ENCODE results near the gene CASTOR2. TPM values are rescaled to one million over a fixed set of nuclear protein-coding genes. Genes with fewer than 3 reads are reported as not detected.

Gene CASTOR2
- total RNA-seq, 1 experiment from 2014 or later = 41.1 TPM

GRCh38 chr7:75055830-75056772, 91.6 kb downstream of the CASTOR2 start:
- no TSS peak for BruUV-seq (replicated peaks)
- no peaks in the 10 kb centered on the region for H3K27me3 ChIP-seq (ENCODE audit: control insufficient read depth, insufficient read depth, low read length)
- DNase-seq (ENCODE audit: low read depth, low spot score) = no peak
- ChIA-PET POLR2A (no interaction called here), CTCF (no interaction called here)
- H3K4me1 ChIP-seq (ENCODE audit: control insufficient read depth, insufficient read depth, low read length) = no peaks in the 10 kb centered on the region
- no peaks in the 10 kb centered on the region for H3K9me3 ChIP-seq (ENCODE audit: control insufficient read depth, insufficient read depth, low read depth, low read length)
- intact Hi-C loops (cut with micrococcal nuclease; ENCODE audit: unreplicated experiment) (no loop called here), in situ Hi-C loops (cut with HindIII; ENCODE audit: low pct_unique_long_range_greater_than_20kb, low sequenced_read_pairs) (no loop called here)
- peaks cover 7% of the 10 kb centered on the region for H3K36me3 ChIP-seq (ENCODE audit: control insufficient read depth, insufficient read depth, low read length)
- no peak overlapping the region for H3K4me3 ChIP-seq (ENCODE audit: low read depth in 2 of 2, low read length in 2 of 2)
- TF ChIP-seq POLR2AphosphoS5 (IDR thresholded peaks at IDR 0.05; ENCODE audit: low read depth, low read length) = no peak
- no peak for TF ChIP-seq SIN3A (IDR thresholded peaks at IDR 0.05; ENCODE audit: borderline replicate concordance, insufficient read depth, low read depth, low read length)
- no peak for TF ChIP-seq TCF7L2 (IDR thresholded peaks at IDR 0.05; ENCODE audit: low read depth, low read length)
- no peak for TF ChIP-seq CTCF (IDR thresholded peaks at IDR 0.05)
- ATAC-seq = no peak
- no peak overlapping the region for H3K27ac ChIP-seq (ENCODE audit: low read length)

- no peaks in the 10 kb centered on the region for H3K4me1 ChIP-seq (ENCODE audit: control insufficient read depth, insufficient read depth, low read length)
- ChIA-PET POLR2A (interaction anchor here (0.7 kb wide), 1 partner anchor 1606 kb away, joined by 12 read pairs; no protein-coding TSS in a partner anchor), CTCF (no interaction called here)
- H3K4me3 ChIP-seq (ENCODE audit: low read depth in 2 of 2, low read length in 2 of 2) = no peak overlapping the region
- H3K27me3 ChIP-seq (ENCODE audit: control insufficient read depth, insufficient read depth, low read length) = no peaks in the 10 kb centered on the region
- no peak for ATAC-seq
- no TSS peak for BruUV-seq (replicated peaks)
- no peak for TF ChIP-seq CTCF (IDR thresholded peaks at IDR 0.05)
- no peak for TF ChIP-seq TCF7L2 (IDR thresholded peaks at IDR 0.05; ENCODE audit: low read depth, low read length)
- TF ChIP-seq SIN3A (IDR thresholded peaks at IDR 0.05; ENCODE audit: borderline replicate concordance, insufficient read depth, low read depth, low read length) = no peak
- TF ChIP-seq, protein P1, sequence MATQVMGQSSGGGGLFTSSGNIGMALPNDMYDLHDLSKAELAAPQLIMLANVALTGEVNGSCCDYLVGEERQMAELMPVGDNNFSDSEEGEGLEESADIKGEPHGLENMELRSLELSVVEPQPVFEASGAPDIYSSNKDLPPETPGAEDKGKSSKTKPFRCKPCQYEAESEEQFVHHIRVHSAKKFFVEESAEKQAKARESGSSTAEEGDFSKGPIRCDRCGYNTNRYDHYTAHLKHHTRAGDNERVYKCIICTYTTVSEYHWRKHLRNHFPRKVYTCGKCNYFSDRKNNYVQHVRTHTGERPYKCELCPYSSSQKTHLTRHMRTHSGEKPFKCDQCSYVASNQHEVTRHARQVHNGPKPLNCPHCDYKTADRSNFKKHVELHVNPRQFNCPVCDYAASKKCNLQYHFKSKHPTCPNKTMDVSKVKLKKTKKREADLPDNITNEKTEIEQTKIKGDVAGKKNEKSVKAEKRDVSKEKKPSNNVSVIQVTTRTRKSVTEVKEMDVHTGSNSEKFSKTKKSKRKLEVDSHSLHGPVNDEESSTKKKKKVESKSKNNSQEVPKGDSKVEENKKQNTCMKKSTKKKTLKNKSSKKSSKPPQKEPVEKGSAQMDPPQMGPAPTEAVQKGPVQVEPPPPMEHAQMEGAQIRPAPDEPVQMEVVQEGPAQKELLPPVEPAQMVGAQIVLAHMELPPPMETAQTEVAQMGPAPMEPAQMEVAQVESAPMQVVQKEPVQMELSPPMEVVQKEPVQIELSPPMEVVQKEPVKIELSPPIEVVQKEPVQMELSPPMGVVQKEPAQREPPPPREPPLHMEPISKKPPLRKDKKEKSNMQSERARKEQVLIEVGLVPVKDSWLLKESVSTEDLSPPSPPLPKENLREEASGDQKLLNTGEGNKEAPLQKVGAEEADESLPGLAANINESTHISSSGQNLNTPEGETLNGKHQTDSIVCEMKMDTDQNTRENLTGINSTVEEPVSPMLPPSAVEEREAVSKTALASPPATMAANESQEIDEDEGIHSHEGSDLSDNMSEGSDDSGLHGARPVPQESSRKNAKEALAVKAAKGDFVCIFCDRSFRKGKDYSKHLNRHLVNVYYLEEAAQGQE (IDR thresholded peaks at IDR 0.05; ENCODE audit: insufficient read depth in 1 of 2, low read depth in 2 of 2, low read length in 1 of 2) = no peak
- no peak for TF ChIP-seq POLR2AphosphoS5 (IDR thresholded peaks at IDR 0.05; ENCODE audit: low read depth, low read length)
- peaks cover 7% of the 10 kb centered on the region for H3K36me3 ChIP-seq (ENCODE audit: control insufficient read depth, insufficient read depth, low read length)
- H3K9me3 ChIP-seq (ENCODE audit: control insufficient read depth, insufficient read depth, low read depth, low read length) = no peaks in the 10 kb centered on the region
- no peak for DNase-seq (ENCODE audit: low read depth, low spot score)
- intact Hi-C loops (cut with micrococcal nuclease; ENCODE audit: unreplicated experiment) (no loop called here), in situ Hi-C loops (cut with HindIII; ENCODE audit: low pct_unique_long_range_greater_than_20kb, low sequenced_read_pairs) (no loop called here)
- no peak overlapping the region for H3K27ac ChIP-seq (ENCODE audit: low read length)
Observed at GRCh38 chr7:75058406-75058805, 93.9 kb downstream of the CASTOR2 start.

Measured in Panc1 (cell line).